Testis (tissue), 3 donors: Measurements from ENCODE around the gene FUS. TPM values are rescaled to one million over a fixed set of nuclear protein-coding genes. Genes with fewer than 3 reads are reported as not detected.

Source experiments
- DNase-seq: peaks from one replicate; pipeline ENCODE4 v3.0.0-alpha.2; 2019
- H3K27ac ChIP-seq, 2 donors: fragments of 200-600 bp; sonication (generic); one replicate each; pipeline ENCODE4 v1.5.1; 2019
- H3K27me3 ChIP-seq: fragments of 200-600 bp; sonication (generic); one replicate; pipeline ENCODE4 v1.5.1; 2019
- H3K36me3 ChIP-seq: fragments of 200-600 bp; sonication (generic); one replicate; pipeline ENCODE4 v1.5.1; 2017; ENCODE audit warnings: low read depth; ENCODE audit errors: missing control alignments
- H3K4me1 ChIP-seq: fragments of 200-600 bp; sonication (generic); one replicate; pipeline ENCODE4 v1.5.1; 2019
- H3K4me3 ChIP-seq, 2 donors: fragments of 200-600 bp; sonication (generic); one replicate each; pipeline ENCODE4 v1.5.1; 2017 to 2019
- H3K9me3 ChIP-seq: fragments of 200-600 bp; sonication (generic); one replicate; pipeline ENCODE4 v1.5.1; 2017
- CTCF ChIP-seq, 3 experiments: fragments of 450-650 bp in 2 of 3; fragments of 200-600 bp in 1 of 3; sonication (generic) in 1 of 3; IDR thresholded peaks; one replicate each; pipeline ENCODE4 v1.5.1; 2016 to 2019; ENCODE audit warnings: antibody characterized with exemption in 3 of 3, mild to moderate bottlenecking in 2 of 3, moderate library complexity in 1 of 3
- POLR2A ChIP-seq: fragments of 450-650 bp; IDR thresholded peaks from one replicate; pipeline ENCODE4 v1.6.1; 2017; ENCODE audit warnings: antibody characterized with exemption, mild to moderate bottlenecking, moderate library complexity
- WGBS, 2 donors: methylation state at CpG; one replicate each; pipeline ENCODE4 v1.1.5; 2018; 5-methylcytosine and 5-hydroxymethylcytosine counted together
- intact Hi-C: fragments of 100-400 bp; cut with DNase I; formaldehyde crosslinking; loops from one replicate; pipeline ENCODE4 v1.15.1; 2023; ENCODE audit warnings: low total_unique reads
- polyA plus RNA-seq: library from polyadenylated mRNA; stranded (reverse); fragments of 350-450 nt; fragmentation: Illumina TruSeq; extraction: RNeasy Lipid Tissue Mini Kit (QIAGEN cat#74804); gene quantifications from one replicate; pipeline ENCODE4 v1.2.3, GENCODE V29; 2014; ENCODE audit warnings: low read depth, low replicate concordance; ENCODE audit not compliant: insufficient read depth
- total RNA-seq, 2 donors: library from RNA; depleted of rRNA; stranded (reverse); fragments of >200 nt; gene quantifications; one replicate each; pipeline ENCODE4 v1.2.3, GENCODE V29; 2016

FUS gene
- total and polyA plus RNA-seq, 3 donors from 2014 or later: 205 to 423 (median 217) TPM

DNA sequence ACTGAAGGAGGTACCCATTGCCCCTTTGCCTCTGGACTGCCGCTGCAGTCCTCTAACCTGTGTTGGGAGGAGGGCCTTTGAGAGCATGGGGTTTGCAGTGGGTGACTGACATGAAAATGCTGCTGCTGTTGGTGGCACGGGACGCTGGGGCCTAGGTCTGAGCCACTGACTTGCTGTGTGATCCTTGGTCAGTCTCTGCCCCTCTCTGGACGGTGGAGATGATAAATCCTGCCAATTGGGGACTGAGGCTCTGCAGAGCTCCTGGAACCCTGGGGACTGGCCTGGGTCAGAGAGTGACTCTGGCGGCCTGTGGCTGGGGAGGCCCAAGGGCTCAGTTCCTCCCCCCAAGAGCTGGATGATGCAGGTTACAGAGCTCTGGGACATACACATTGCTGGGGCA is 43.1 kb downstream of the FUS start:
- Histone ChIP-seq H3K4me1 (no peaks in the 10 kb centered on the region), H3K36me3 (no peaks in the 10 kb centered on the region), H3K27ac (no peak overlapping the region), H3K9me3 (no peaks in the 10 kb centered on the region), H3K4me3 (no peak overlapping the region), H3K27me3 (no peaks in the 10 kb centered on the region)
- intact Hi-C loops: no loop called here
- no peak for DNase-seq
- WGBS, 2 donors: 90 to 100% methylated on average over 2 to 5 of the region's 5 CpGs
- no peak for TF ChIP-seq POLR2A
- no peak for TF ChIP-seq CTCF (IDR thresholded peaks at IDR 0.05)

DNA sequence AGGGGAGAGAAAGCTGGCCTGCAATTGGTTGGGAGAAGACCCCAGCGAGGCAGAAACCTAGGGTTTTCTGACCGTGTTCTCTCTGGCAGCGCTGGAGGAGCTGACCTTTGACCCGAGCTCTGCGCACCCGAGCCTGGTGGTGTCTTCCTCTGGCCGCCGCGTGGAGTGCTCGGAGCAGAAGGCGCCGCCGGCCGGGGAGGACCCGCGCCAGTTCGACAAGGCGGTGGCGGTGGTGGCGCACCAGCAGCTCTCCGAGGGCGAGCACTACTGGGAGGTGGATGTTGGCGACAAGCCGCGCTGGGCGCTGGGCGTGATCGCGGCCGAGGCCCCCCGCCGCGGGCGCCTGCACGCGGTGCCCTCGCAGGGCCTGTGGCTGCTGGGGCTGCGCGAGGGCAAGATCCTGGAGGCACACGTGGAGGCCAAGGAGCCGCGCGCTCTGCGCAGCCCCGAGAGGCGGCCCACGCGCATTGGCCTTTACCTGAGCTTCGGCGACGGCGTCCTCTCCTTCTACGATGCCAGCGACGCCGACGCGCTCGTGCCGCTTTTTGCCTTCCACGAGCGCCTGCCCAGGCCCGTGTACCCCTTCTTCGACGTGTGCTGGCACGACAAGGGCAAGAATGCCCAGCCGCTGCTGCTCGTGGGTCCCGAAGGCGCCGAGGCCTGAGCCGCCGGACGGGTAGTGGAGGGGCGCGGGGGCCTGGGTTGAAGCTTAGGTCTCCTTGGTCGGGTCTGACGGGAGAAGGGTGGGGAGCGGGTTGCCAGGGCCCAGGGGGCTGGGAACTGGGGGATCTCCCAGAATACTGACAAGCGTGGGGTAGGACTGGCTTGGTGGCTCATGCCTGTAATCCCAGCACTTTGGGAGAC is 44.4 kb downstream of the FUS start:
- no peak overlapping the region for H3K27ac ChIP-seq
- H3K9me3 ChIP-seq: no peaks in the 10 kb centered on the region
- 74 to 84% methylated on average over 12 to 79 of the region's 80 CpGs for WGBS, 2 donors
- DNase-seq: peak; percentile 24
- no peaks in the 10 kb centered on the region for H3K4me1 ChIP-seq
- no peaks in the 10 kb centered on the region for H3K27me3 ChIP-seq
- no peak for TF ChIP-seq POLR2A
- H3K4me3 ChIP-seq: peak overlapping the region; percentile 15 to 39
- intact Hi-C loops: no loop called here
- H3K36me3 ChIP-seq: no peaks in the 10 kb centered on the region

- intact Hi-C loops: no loop called here
- Histone ChIP-seq H3K4me3 (no peak overlapping the region), H3K27me3 (no peaks in the 10 kb centered on the region), H3K9me3 (no peaks in the 10 kb centered on the region), H3K4me1 (no peaks in the 10 kb centered on the region), H3K36me3 (no peaks in the 10 kb centered on the region), H3K27ac (no peak overlapping the region)
- TF ChIP-seq CTCF (IDR thresholded peaks at IDR 0.05) (no peak), POLR2A (no peak)
- WGBS, 2 donors: 88 to 94% methylated on average over 3 of the region's 3 CpGs
- no peak for DNase-seq
Measured at GRCh38 chr16:31225193-31225592, 45.3 kb downstream of the FUS start.

GRCh38 chr16:31228206-31228605 is 48.3 kb downstream of the FUS start:
- no peaks in the 10 kb centered on the region for H3K36me3 ChIP-seq
- TF ChIP-seq POLR2A (no peak), CTCF (IDR thresholded peaks at IDR 0.05) (no peak)
- H3K4me1 ChIP-seq: no peaks in the 10 kb centered on the region
- H3K9me3 ChIP-seq: no peaks in the 10 kb centered on the region
- intact Hi-C loops: no loop called here
- no peak overlapping the region for H3K27ac ChIP-seq
- H3K27me3 ChIP-seq: no peaks in the 10 kb centered on the region
- 77 to 100% methylated on average over 4 of the region's 4 CpGs for WGBS, 2 donors
- no peak overlapping the region for H3K4me3 ChIP-seq
- no peak for DNase-seq

- Histone ChIP-seq H3K27me3 (no peaks in the 10 kb centered on the region), H3K36me3 (no peaks in the 10 kb centered on the region), H3K4me3 (no peak overlapping the region), H3K27ac (peak overlapping the region; percentile 29 to 53), H3K9me3 (no peaks in the 10 kb centered on the region), H3K4me1 (no peaks in the 10 kb centered on the region)
- intact Hi-C loops: no loop called here
- TF ChIP-seq CTCF (IDR thresholded peaks at IDR 0.05) (no peak), POLR2A (no peak)
- WGBS, 2 donors: 42 to 53% methylated on average over 10 of the region's 10 CpGs
- no peak for DNase-seq
Measured at GRCh38 chr16:31229501-31229900, 49.6 kb downstream of the FUS start.
